ENCODE measurements around the gene HDGFL2.
A peak's percentile ranks its signal among the peaks of the same experiment; 100 is the strongest.

HDGFL2 gene

DNA sequence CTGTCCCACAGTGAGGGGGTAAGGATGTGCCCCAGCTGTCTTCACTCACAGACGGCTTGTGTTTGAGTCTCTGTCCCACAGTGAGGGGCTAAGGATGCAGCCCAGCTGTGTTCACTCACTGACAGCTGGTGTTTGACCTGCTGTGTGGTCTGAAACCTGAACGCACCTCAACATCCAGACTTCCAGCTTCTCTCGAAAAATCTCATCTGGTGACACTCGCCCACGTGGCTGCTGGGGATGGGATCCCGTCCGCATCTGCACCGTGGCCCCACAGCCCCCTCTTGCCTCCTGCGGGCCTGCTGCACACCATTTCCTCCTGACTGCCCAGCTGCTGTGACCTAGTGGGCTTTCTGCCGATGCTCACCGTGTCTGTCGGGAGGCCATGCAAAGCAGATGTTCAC lies 42.3 kb upstream of the HDGFL2 start:
- no peaks in the 10 kb centered on the region for H3K4me1 Mint-ChIP-seq
- TF ChIP-seq, protein P1, sequence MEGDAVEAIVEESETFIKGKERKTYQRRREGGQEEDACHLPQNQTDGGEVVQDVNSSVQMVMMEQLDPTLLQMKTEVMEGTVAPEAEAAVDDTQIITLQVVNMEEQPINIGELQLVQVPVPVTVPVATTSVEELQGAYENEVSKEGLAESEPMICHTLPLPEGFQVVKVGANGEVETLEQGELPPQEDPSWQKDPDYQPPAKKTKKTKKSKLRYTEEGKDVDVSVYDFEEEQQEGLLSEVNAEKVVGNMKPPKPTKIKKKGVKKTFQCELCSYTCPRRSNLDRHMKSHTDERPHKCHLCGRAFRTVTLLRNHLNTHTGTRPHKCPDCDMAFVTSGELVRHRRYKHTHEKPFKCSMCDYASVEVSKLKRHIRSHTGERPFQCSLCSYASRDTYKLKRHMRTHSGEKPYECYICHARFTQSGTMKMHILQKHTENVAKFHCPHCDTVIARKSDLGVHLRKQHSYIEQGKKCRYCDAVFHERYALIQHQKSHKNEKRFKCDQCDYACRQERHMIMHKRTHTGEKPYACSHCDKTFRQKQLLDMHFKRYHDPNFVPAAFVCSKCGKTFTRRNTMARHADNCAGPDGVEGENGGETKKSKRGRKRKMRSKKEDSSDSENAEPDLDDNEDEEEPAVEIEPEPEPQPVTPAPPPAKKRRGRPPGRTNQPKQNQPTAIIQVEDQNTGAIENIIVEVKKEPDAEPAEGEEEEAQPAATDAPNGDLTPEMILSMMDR (IDR thresholded peaks at IDR 0.05), result no peak
- peaks cover 76% of the 10 kb centered on the region for H3K36me3 Mint-ChIP-seq (ENCODE audit: low read depth)
- no peaks in the 10 kb centered on the region for H3K9me3 Mint-ChIP-seq
- H3K27ac Mint-ChIP-seq, result peak overlapping the region; percentile 69
- H3K4me3 Mint-ChIP-seq, result no peak overlapping the region
- H3K27me3 Mint-ChIP-seq (ENCODE audit: low read depth, poor library complexity), result no peaks in the 10 kb centered on the region
- no peak for DNase-seq

DNA sequence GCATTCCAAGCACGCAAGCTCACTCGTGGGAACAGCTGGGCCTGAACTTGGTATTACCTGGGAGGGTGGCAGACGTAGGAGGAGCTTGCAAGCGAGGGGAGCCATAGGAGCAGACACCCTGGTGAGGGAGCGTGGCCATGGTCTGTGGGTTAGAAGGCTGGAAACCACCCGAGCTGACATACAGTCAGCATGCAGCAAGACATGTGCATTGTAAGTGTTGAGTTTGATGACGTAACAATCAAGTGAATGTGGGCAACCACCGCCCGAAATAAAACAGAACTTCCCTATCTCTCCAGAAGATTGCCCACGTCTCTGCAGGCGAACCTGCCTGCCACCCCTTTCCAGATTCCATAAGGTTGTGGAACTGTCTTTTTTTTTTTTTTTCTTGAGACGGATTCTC lies 41.3 kb upstream of the HDGFL2 start:
- H3K27ac Mint-ChIP-seq, result no peak overlapping the region
- H3K4me1 Mint-ChIP-seq, result no peaks in the 10 kb centered on the region
- no peaks in the 10 kb centered on the region for H3K27me3 Mint-ChIP-seq (ENCODE audit: low read depth, poor library complexity)
- peaks cover 82% of the 10 kb centered on the region for H3K36me3 Mint-ChIP-seq (ENCODE audit: low read depth)
- H3K4me3 Mint-ChIP-seq, result no peak overlapping the region
- H3K9me3 Mint-ChIP-seq, result no peaks in the 10 kb centered on the region
- TF ChIP-seq, protein P1 (IDR thresholded peaks at IDR 0.05), result no peak
- DNase-seq, result no peak

DNA sequence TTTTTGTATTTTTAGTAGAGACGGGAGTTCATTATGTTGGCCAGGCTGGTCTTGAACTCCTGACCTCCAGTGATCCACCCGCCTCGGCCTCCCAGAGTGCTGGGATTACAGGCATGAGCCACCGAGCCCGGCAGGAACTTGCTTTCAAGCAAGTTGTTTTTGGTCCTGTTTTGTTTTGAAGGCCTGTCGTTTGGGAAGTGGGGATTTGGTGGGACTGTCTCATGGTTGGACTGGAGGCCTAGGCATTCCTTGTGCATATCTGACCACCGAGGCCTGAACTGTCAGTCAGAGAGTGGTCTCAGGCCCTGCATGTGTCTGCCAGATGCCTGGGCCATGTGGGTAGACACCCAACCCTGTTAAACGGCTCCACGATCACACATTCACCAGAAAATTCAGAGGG lies 40.8 kb upstream of the HDGFL2 start:
- Mint-ChIP-seq H3K4me1 (no peaks in the 10 kb centered on the region), H3K4me3 (no peak overlapping the region), H3K27me3 (ENCODE audit: low read depth, poor library complexity) (no peaks in the 10 kb centered on the region), H3K27ac (no peak overlapping the region), H3K9me3 (no peaks in the 10 kb centered on the region), H3K36me3 (ENCODE audit: low read depth) (peaks cover 78% of the 10 kb centered on the region)
- TF ChIP-seq, protein P1 (IDR thresholded peaks at IDR 0.05), result no peak
- no peak for DNase-seq

DNA sequence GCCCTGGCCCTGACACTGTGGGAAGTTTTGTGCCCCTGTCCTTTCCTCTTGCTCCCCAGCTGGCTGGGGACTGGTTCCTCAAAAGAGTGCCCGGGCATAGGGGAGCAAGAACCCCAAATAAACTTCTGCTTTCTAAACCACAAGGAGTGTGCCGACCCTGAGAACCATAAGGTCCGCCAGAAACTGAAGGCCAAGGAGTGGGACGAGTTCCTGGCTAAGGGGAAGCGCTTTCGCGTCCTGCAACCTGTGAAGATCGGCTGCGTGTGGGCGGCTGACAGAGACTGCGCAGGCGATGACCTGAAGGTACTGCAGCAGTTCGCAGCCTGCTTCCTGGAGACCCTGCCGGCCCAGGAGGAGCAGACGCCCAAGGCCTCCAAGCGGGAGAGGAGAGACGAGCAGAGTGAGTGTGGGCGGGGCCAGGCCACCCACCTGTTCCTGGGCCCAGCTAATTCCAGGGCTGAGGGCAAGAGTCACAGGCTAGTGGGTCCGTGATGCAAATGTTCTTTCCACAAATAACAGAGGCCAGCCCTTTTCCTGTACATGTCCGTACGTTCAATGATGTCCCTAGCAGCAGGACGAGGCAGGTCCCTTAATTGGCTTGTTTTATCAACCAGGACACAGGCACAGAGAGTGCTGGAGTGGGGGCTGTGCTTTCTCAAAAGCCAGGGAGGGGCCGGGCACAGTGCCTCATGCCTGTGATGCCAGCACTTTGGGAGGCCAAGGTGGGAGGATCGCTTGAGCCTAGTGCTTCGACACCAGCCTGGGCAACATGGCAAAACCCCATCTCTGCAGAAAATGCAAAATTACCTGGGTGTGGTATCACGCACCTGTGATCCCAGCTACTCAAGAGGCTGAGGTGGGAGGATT lies 40.1 kb upstream of the HDGFL2 start:
- Mint-ChIP-seq H3K4me1 (no peaks in the 10 kb centered on the region), H3K27ac (no peak overlapping the region), H3K36me3 (ENCODE audit: low read depth) (peaks cover 78% of the 10 kb centered on the region), H3K27me3 (ENCODE audit: low read depth, poor library complexity) (no peaks in the 10 kb centered on the region), H3K9me3 (no peaks in the 10 kb centered on the region), H3K4me3 (no peak overlapping the region)
- TF ChIP-seq, protein P1 (IDR thresholded peaks at IDR 0.05), result no peak
- no peak for DNase-seq

DNA sequence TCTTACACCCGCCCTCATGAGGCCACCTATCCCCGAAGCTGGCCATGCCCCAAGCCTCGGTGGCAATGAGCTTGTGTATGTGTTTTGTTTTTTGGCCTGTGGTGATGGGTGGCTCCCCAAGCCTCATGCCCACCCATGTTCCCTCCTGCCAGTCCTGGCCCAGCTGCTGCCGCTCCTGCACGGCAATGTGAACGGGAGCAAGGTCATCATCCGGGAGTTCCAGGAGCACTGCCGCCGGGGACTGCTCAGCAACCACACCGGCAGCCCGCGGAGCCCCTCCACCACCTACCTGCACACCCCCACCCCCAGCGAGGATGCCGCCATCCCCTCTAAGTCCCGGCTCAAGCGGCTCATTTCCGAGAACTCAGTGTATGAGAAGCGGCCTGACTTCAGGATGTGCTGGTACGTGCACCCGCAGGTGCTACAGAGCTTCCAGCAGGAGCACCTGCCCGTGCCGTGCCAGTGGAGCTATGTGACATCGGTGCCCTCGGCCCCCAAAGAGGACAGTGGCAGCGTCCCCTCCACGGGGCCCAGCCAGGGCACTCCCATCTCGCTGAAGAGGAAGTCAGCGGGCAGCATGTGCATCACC lies 39.1 kb upstream of the HDGFL2 start:
- no peaks in the 10 kb centered on the region for H3K9me3 Mint-ChIP-seq
- no peaks in the 10 kb centered on the region for H3K27me3 Mint-ChIP-seq (ENCODE audit: low read depth, poor library complexity)
- H3K4me3 Mint-ChIP-seq, result no peak overlapping the region
- H3K27ac Mint-ChIP-seq, result no peak overlapping the region
- H3K4me1 Mint-ChIP-seq, result no peaks in the 10 kb centered on the region
- H3K36me3 Mint-ChIP-seq (ENCODE audit: low read depth), result peaks cover 80% of the 10 kb centered on the region
- TF ChIP-seq, protein P1 (IDR thresholded peaks at IDR 0.05), result no peak
- no peak for DNase-seq
